Heart left ventricle (tissue), 16 donors: ENCODE data around the gene SLC25A42. TPM values are rescaled to one million over a fixed set of nuclear protein-coding genes. Genes with fewer than 3 reads are reported as not detected.

Source experiments
- ATAC-seq, 4 donors: fragments of 200-7000 bp; cut with Tn5 transposase; one replicate each; pipeline ENCODE4 v1.9.1; 2020 to 2022; ENCODE audit warnings: moderate library complexity in 4 of 4, mild to moderate bottlenecking in 3 of 4, moderate number of reproducible peaks in 1 of 4
- DNase-seq, 5 donors: peaks; one replicate each; pipeline ENCODE4 v3.0.0-alpha.2; 2020
- H3K27ac ChIP-seq, 12 donors: fragments of 200-600 bp; sonication (generic) in 4 of 12; one replicate each; pipeline versions ENCODE4 v1.5.0 to v1.8.0; 2016 to 2022; ENCODE audit warnings: mild to moderate bottlenecking in 2 of 12
- H3K27me3 ChIP-seq, 9 donors: fragments of 200-600 bp; sonication (generic) in 2 of 9; one replicate each; pipeline versions ENCODE4 v1.5.1 to v1.8.0; 2016 to 2022; ENCODE audit warnings: mild to moderate bottlenecking in 3 of 9
- H3K36me3 ChIP-seq, 9 donors: fragments of 200-600 bp; sonication (generic) in 2 of 9; one replicate each; pipeline versions ENCODE4 v1.5.0 to v1.8.0; 2018 to 2022; ENCODE audit warnings: mild to moderate bottlenecking in 2 of 9
- H3K4me1 ChIP-seq, 12 donors: fragments of 200-600 bp; sonication (generic) in 4 of 12; one replicate each; pipeline versions ENCODE4 v1.5.0 to v1.8.0; 2016 to 2022; ENCODE audit warnings: mild to moderate bottlenecking in 3 of 12
- H3K4me3 ChIP-seq, 12 donors: fragments of 200-600 bp; sonication (generic) in 4 of 12; one replicate each; pipeline versions ENCODE4 v1.5.0 to v1.8.0; 2017 to 2022; ENCODE audit warnings: mild to moderate bottlenecking in 9 of 12, moderate library complexity in 4 of 12
- H3K9me3 ChIP-seq, 12 donors: fragments of 200-600 bp; sonication (generic) in 4 of 12; one replicate each; pipeline versions ENCODE4 v1.5.0 to v1.8.0; 2016 to 2022; ENCODE audit warnings: mild to moderate bottlenecking in 1 of 12
- CTCF ChIP-seq, 12 donors: fragments of 200-600 bp; sonication (generic) in 4 of 12; IDR thresholded peaks; one replicate each; pipeline versions ENCODE4 v1.5.0 to v1.8.0; 2018 to 2022; ENCODE audit warnings: antibody characterized with exemption in 12 of 12, mild to moderate bottlenecking in 5 of 12
- POLR2A ChIP-seq, 2 donors: fragments of 450-650 bp; IDR thresholded peaks; one replicate each; pipeline ENCODE4 v1.6.1; 2017; ENCODE audit warnings: antibody characterized with exemption in 2 of 2, mild to moderate bottlenecking in 2 of 2, moderate library complexity in 2 of 2
- WGBS, 4 donors: extraction: QIAGEN DNeasy Blood & Tissue Kit in 2 of 4; methylation state at CpG; one replicate each; pipeline versions ENCODE4 v1.1.5 to v1.1.7; 2013 to 2018; 5-methylcytosine and 5-hydroxymethylcytosine counted together
- intact Hi-C, 10 donors: fragments of 100-400 bp; cut with DNase I; formaldehyde crosslinking; loops; one replicate each; pipeline versions ENCODE4 v1.11.1 to v1.14.2; 2022
- polyA plus RNA-seq, 2 donors: library from polyadenylated mRNA; stranded (reverse); fragments of 200-250 nt; gene quantifications; one replicate each; pipeline ENCODE4 v1.2.3, GENCODE V29; 2013
- total RNA-seq, 9 donors: library from RNA; depleted of rRNA in 2 of 9; stranded (reverse); fragments of >200 nt in 2 of 9; fragmentation: NEBNext Ultra II Directional in 3 of 9; extraction: Animal tissue kit (Norgen Biotek cat#: 25700) in 3 of 9; gene quantifications; one replicate each; pipeline versions ENCODE4 v1.1.0 to v1.2.4, GENCODE V29; 2016 to 2023
- donor health status: ischemic (EF 13 %, LVEDD 7.1; RV severe dilation, severe dysfunction).
- donor health status: healthy with polysubstance abuse.
- donor health status: DM: no; HTN: yes; CAD: no.
- donor health status: DM: no; HTN: no; CAD: no.
- donor health status: ischemic (EF 25% LVEDD 6.9; RV normal size, moderate dysfunction).
- donor health status: ischemic (EF 25% LVEDD 5.7; RV mildly dilated, moderate dysfunction).
- donor health status: healthy.
- donor health status: DM: yes; HTN: yes; CAD: no.
- donor health status: ischemic (EF 35%, LVEDD 5.7; RV mildly dilated, moderate dysfunction).
- donor health status: nonischemic (EF 11% LVEDD 7.7; RV severe dilation, severe dysfunction).
- donor health status: DM: yes; HTN: yes; CAD: no.
- donor health status: PGD.
- donor health status: ischemic (EF 29% LVEDD 5.4; RV normal size, mild dysfunction).
- donor health status: nonischemic (EF 23%, LVEDD 6.1; RV moderate dilation, normal function).

The SLC25A42 gene
- total and polyA plus RNA-seq, 11 donors: 15.6 to 28.0 (median 17.9) TPM

DNA sequence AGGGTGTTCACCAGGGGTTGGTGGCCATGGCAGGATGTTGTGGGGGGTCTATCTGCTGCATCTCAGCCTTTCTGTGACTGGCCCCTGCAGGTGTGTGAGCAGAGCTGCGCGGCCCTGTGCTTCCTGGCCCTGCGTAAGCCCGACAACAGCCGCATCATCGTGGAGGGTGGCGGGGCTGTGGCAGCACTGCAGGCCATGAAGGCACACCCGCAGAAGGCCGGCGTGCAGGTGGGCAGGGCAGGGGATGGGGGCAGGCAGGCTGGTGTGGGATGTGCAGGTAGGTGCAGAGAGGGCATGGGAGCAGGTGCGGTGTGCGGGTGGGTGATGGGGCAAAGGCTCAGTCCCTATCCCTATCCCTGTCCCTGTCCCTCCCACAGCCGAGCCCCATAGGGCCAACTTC, 8.1 kb upstream of the SLC25A42 start:
- peaks cover 0 to 67% (median 49%) of the 10 kb centered on the region in 9 donors for H3K36me3 ChIP-seq
- no peaks in the 10 kb centered on the region for H3K9me3 ChIP-seq
- ATAC-seq (no peak), DNase-seq (no peak)
- no peaks in the 10 kb centered on the region for H3K27me3 ChIP-seq
- intact Hi-C loops: loop anchor here in 3 of 10 donors (2.0 kb wide), 3 partner anchors 55 to 85 kb away; partner anchors contain the start of gene TMEM161A (in 1 of the 3)
- peaks cover 0 to 8% (median 0%) of the 10 kb centered on the region in 12 donors for H3K4me1 ChIP-seq
- no peak overlapping the region for H3K4me3 ChIP-seq
- WGBS, 4 donors: 95 to 96% (median 95%) methylated on average over 12 to 13 of the region's 13 CpGs
- no peak overlapping the region for H3K27ac ChIP-seq
- TF ChIP-seq CTCF (IDR thresholded peaks at IDR 0.05) (no peak), POLR2A (IDR thresholded peaks at IDR 0.05) (no peak)

- no peaks in the 10 kb centered on the region for H3K9me3 ChIP-seq
- no peaks in the 10 kb centered on the region for H3K27me3 ChIP-seq
- WGBS, 4 donors: 73 to 86% (median 77%) methylated on average over 7 to 9 of the region's 9 CpGs
- ATAC-seq (no peak), DNase-seq (no peak)
- peaks cover 0 to 63% (median 45%) of the 10 kb centered on the region in 9 donors for H3K36me3 ChIP-seq
- H3K27ac ChIP-seq: no peak overlapping the region
- H3K4me3 ChIP-seq: no peak overlapping the region
- peaks cover 0 to 16% (median 6%) of the 10 kb centered on the region in 12 donors for H3K4me1 ChIP-seq
- TF ChIP-seq POLR2A (IDR thresholded peaks at IDR 0.05): no peak
- no peak for TF ChIP-seq CTCF (IDR thresholded peaks at IDR 0.05)
- intact Hi-C loops: no loop called here
Measured at GRCh38 chr19:19056636-19057275, 7.0 kb upstream of the SLC25A42 start.

- TF ChIP-seq POLR2A (IDR thresholded peaks at IDR 0.05): no peak
- WGBS, 4 donors: 90 to 94% (median 93%) methylated on average over 13 of the region's 13 CpGs
- ATAC-seq: no peak
- intact Hi-C loops: no loop called here
- Histone ChIP-seq H3K9me3 (no peaks in the 10 kb centered on the region), H3K27me3 (no peaks in the 10 kb centered on the region), H3K36me3 (peaks cover 0 to 58% (median 40%) of the 10 kb centered on the region in 9 donors), H3K4me3 (no peak overlapping the region), H3K4me1 (peaks cover 0 to 22% (median 10%) of the 10 kb centered on the region in 12 donors), H3K27ac (no peak overlapping the region)
- no peak for DNase-seq
Measured at GRCh38 chr19:19057317-19057716, 6.5 kb upstream of the SLC25A42 start.

GRCh38 chr19:19057720-19058119, 6.1 kb upstream of the SLC25A42 start:
- H3K9me3 ChIP-seq: no peaks in the 10 kb centered on the region
- no peak for TF ChIP-seq CTCF (IDR thresholded peaks at IDR 0.05)
- TF ChIP-seq POLR2A (IDR thresholded peaks at IDR 0.05): no peak
- ATAC-seq (no peak), DNase-seq (no peak)
- H3K4me1 ChIP-seq: peaks cover 0 to 26% (median 11%) of the 10 kb centered on the region in 12 donors
- H3K27ac ChIP-seq: no peak overlapping the region
- H3K36me3 ChIP-seq: peaks cover 0 to 54% (median 39%) of the 10 kb centered on the region in 9 donors
- no peaks in the 10 kb centered on the region for H3K27me3 ChIP-seq
- WGBS, 4 donors: 81 to 94% (median 89%) methylated on average over 7 of the region's 7 CpGs
- intact Hi-C loops: no loop called here
- no peak overlapping the region for H3K4me3 ChIP-seq
